RWPE1 (cell line): ENCODE results near the gene BSN.

ENCODE experiments used
- CTCF ChIA-PET: fragments of 350-600 bp; sonication (Branson Sonifier 250); formaldehyde crosslinking; extraction: SDS; loops from one replicate; lab custom pipeline; 2021; lab: Yijun Ruan, JAX
- POLR2A ChIA-PET: fragments of 400-600 bp; formaldehyde crosslinking; extraction: SDS; loops from one replicate; lab custom pipeline; 2020; ENCODE audit warnings: antibody characterized with exemption; ENCODE audit not compliant: low non-redundant PET; lab: Yijun Ruan, JAX
- DNase-seq: peaks from one replicate; pipeline ENCODE4 v3.0.0; 2012; ENCODE audit warnings: low spot score
- H3K27ac ChIP-seq: fragments of 450-650 bp; 2 replicates; pipeline ENCODE4 v1.5.1; 2017
- CTCF ChIP-seq: fragments of 450-650 bp; conservative IDR thresholded peaks from 2 replicates; pipeline ENCODE4 v1.5.1; 2017; ENCODE audit warnings: low read depth, mild to moderate bottlenecking

Gene BSN

GRCh38 chr3:49662720-49663413 is 108.6 kb downstream of the BSN start:
- ChIA-PET POLR2A (no interaction called here), CTCF (interaction anchor here (0.6 kb wide), 1 partner anchor 9 kb away, joined by 3 read pairs; no protein-coding TSS in a partner anchor)
- no peak overlapping the region for H3K27ac ChIP-seq
- no peak for TF ChIP-seq CTCF
- DNase-seq: no peak

GRCh38 chr3:49663831-49664230 is 109.6 kb downstream of the BSN start:
- ChIA-PET CTCF (interaction anchor here (2.5 kb wide), 1 partner anchor 124 kb away, joined by 10 read pairs; no protein-coding TSS in a partner anchor), POLR2A (no interaction called here)
- no peak for TF ChIP-seq CTCF

GRCh38 chr3:49664300-49664699 is 110.0 kb downstream of the BSN start:
- H3K27ac ChIP-seq: no peak overlapping the region
- CTCF ChIA-PET: interaction anchor here (2.5 kb wide), 1 partner anchor 125 kb away, joined by 10 read pairs; no protein-coding TSS in a partner anchor
- no peak for TF ChIP-seq CTCF
- DNase-seq: no peak
- POLR2A ChIA-PET: no interaction called here

More at GRCh38 chr3:49663831-49664230, 109.6 kb downstream of the BSN start:
- no peak overlapping the region for H3K27ac ChIP-seq
- no peak for DNase-seq

GRCh38 chr3:49665822-49666519 is 111.7 kb downstream of the BSN start:
- ChIA-PET POLR2A (no interaction called here), CTCF (interaction anchor here (0.7 to 2.5 kb wide), 2 partner anchors 126 kb away, joined by 4 to 10 read pairs; no protein-coding TSS in a partner anchor)
- H3K27ac ChIP-seq: peak overlapping the region; percentile 29
- no peak for TF ChIP-seq CTCF
- no peak for DNase-seq

- ChIA-PET CTCF (interaction anchor here (0.7 kb wide), 1 partner anchor 127 kb away, joined by 4 read pairs; no protein-coding TSS in a partner anchor), POLR2A (no interaction called here)
- TF ChIP-seq CTCF: no peak
- no peak for DNase-seq
- H3K27ac ChIP-seq: no peak overlapping the region
Measured at GRCh38 chr3:49666592-49666991, 112.3 kb downstream of the BSN start.

GRCh38 chr3:49667701-49668413 is 113.6 kb downstream of the BSN start:
- DNase-seq: no peak
- peak overlapping the region; percentile 87 for H3K27ac ChIP-seq
- no peak for TF ChIP-seq CTCF
- CTCF ChIA-PET: no interaction called here
- POLR2A ChIA-PET: no interaction called here
